ENCODE results near the gene TPM1.
"Not testable (repeated sequence)": the region's sequence is repeated elsewhere in the genome, so short reads cannot be mapped to it uniquely, and the experiment has no call there.

GRCh38 chr15:63099581-63099980 lies 57.0 kb downstream of the TPM1 start:
- TF ChIP-seq CREM (CRISPR knock-in tag; IDR thresholded peaks at IDR 0.05); ATF1 (CRISPR knock-in tag; IDR thresholded peaks at IDR 0.05); FOXP1 (CRISPR knock-in tag; IDR thresholded peaks at IDR 0.05; ENCODE audit: borderline replicate concordance); CBFB (CRISPR knock-in tag; IDR thresholded peaks at IDR 0.05; ENCODE audit: low read depth); ATF3 (CRISPR knock-in tag; conservative IDR thresholded peaks at IDR 0.05); CREB1 (CRISPR knock-in tag; IDR thresholded peaks at IDR 0.05): not testable (repeated sequence)
- TF ChIP-seq, protein P1, sequence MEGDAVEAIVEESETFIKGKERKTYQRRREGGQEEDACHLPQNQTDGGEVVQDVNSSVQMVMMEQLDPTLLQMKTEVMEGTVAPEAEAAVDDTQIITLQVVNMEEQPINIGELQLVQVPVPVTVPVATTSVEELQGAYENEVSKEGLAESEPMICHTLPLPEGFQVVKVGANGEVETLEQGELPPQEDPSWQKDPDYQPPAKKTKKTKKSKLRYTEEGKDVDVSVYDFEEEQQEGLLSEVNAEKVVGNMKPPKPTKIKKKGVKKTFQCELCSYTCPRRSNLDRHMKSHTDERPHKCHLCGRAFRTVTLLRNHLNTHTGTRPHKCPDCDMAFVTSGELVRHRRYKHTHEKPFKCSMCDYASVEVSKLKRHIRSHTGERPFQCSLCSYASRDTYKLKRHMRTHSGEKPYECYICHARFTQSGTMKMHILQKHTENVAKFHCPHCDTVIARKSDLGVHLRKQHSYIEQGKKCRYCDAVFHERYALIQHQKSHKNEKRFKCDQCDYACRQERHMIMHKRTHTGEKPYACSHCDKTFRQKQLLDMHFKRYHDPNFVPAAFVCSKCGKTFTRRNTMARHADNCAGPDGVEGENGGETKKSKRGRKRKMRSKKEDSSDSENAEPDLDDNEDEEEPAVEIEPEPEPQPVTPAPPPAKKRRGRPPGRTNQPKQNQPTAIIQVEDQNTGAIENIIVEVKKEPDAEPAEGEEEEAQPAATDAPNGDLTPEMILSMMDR (IDR thresholded peaks at IDR 0.05) = not testable (repeated sequence)
- TF ChIP-seq, protein P2, sequence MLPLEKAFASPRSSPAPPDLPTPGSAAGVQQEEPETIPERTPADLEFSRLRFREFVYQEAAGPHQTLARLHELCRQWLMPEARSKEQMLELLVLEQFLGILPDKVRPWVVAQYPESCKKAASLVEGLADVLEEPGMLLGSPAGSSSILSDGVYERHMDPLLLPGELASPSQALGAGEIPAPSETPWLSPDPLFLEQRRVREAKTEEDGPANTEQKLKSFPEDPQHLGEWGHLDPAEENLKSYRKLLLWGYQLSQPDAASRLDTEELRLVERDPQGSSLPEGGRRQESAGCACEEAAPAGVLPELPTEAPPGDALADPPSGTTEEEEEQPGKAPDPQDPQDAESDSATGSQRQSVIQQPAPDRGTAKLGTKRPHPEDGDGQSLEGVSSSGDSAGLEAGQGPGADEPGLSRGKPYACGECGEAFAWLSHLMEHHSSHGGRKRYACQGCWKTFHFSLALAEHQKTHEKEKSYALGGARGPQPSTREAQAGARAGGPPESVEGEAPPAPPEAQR (CRISPR knock-in tag; IDR thresholded peaks at IDR 0.05) = not testable (repeated sequence)
